HG02759 (cell line): ENCODE results near the gene CLASRP.
"Not testable (repeated sequence)": the region's sequence is repeated elsewhere in the genome, so short reads cannot be mapped to it uniquely, and the experiment has no call there.

Experiments
- ATAC-seq: cut with Tn5 transposase; IDR thresholded peaks from one replicate; pipeline ENCODE4 v1.9.1; 2021; ENCODE audit warnings: mild to moderate bottlenecking, moderate library complexity; ENCODE audit not compliant: unreplicated experiment

The CLASRP gene, protein sequence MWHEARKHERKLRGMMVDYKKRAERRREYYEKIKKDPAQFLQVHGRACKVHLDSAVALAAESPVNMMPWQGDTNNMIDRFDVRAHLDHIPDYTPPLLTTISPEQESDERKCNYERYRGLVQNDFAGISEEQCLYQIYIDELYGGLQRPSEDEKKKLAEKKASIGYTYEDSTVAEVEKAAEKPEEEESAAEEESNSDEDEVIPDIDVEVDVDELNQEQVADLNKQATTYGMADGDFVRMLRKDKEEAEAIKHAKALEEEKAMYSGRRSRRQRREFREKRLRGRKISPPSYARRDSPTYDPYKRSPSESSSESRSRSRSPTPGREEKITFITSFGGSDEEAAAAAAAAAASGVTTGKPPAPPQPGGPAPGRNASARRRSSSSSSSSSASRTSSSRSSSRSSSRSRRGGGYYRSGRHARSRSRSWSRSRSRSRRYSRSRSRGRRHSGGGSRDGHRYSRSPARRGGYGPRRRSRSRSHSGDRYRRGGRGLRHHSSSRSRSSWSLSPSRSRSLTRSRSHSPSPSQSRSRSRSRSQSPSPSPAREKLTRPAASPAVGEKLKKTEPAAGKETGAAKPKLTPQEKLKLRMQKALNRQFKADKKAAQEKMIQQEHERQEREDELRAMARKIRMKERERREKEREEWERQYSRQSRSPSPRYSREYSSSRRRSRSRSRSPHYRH

DNA sequence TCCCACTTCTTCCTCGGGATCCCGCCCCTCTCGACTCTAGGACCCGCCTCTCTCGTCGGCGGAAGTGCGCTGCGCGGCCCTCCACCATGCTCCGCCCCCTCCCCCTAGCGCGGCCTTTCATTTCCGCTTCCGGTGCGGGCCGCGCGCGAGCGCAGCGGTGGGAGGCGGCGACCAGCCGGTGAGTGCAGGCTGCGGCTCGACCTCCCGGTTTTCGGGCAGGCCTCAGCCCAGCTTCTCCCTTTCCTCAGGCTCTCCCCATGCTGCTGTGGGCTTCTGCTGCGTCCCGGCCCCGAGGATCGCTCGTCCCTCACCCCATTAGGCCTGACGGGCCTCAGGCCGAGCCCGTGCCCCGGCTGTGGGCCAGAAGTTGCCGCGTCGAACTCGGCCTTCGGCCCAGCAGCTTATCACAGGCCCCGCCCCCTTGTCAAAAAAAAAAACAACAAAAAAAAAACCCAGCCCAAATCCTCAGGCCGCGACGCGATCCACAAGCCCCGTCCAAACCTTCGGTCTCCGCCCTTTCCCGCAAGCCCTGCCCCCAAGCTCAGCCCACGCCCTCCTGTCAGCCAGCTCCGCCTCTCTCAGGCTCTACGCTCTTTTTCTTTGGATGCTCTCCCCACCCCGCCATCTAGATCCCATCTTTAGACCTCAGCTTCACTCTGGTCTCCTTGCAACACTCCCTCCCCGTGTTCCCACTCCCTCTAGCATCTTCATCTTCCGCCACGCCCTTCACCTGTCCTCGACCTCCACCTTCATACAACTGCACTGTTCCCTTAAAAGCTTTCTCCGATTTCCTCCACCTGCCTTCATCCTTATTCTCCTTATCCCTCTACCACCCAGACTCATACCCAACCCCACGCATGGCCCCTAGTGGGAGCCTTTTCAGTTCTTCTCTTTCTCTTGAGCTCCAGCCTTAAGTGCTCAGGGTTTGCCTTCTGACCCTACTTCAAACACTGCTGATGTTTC is at the start of gene CLASRP:
Gene CLASRP (plus strand): TSS at position 115 of the 963 bp plus-strand sequence. CDS start 1,168 bp downstream, outside the sequence.
- peak; percentile 95 for ATAC-seq

DNA sequence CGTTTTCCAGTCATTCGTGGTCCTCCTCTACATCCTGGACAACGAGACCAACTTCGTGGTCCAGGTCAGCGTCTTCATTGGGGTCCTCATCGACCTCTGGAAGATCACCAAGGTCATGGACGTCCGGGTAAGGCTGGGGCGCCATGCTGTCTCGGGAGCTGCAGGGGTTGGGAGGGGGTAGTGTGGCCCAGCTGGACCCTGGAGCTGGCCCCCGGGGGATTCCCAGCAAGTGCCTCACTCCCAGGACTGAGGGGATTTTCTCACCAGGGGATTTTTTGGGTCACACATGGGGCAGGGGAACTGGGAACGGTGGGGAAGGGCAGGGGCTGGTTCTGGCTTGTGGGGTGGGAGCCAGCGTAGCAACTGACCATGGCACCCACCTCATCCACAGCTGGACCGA is 48.4 kb upstream of the CLASRP start:
- ATAC-seq = no peak

DNA sequence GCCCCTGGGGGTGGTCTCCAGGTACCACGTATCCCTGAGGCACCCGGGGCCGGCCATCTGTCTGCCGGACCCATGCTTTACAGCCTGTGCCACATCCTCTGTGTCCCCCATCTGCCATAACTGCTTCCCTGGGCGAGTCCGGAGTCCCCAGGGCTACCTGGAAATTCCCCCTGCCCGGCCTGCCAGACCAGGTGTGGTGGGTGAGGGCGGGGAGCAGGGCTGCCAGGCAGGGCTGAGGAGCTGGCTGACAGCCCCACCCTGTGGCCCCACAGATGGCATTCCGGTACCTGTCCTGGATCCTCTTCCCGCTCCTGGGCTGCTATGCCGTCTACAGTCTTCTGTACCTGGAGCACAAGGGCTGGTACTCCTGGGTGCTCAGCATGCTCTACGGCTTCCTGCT is 47.9 kb upstream of the CLASRP start:
- ATAC-seq = no peak

DNA sequence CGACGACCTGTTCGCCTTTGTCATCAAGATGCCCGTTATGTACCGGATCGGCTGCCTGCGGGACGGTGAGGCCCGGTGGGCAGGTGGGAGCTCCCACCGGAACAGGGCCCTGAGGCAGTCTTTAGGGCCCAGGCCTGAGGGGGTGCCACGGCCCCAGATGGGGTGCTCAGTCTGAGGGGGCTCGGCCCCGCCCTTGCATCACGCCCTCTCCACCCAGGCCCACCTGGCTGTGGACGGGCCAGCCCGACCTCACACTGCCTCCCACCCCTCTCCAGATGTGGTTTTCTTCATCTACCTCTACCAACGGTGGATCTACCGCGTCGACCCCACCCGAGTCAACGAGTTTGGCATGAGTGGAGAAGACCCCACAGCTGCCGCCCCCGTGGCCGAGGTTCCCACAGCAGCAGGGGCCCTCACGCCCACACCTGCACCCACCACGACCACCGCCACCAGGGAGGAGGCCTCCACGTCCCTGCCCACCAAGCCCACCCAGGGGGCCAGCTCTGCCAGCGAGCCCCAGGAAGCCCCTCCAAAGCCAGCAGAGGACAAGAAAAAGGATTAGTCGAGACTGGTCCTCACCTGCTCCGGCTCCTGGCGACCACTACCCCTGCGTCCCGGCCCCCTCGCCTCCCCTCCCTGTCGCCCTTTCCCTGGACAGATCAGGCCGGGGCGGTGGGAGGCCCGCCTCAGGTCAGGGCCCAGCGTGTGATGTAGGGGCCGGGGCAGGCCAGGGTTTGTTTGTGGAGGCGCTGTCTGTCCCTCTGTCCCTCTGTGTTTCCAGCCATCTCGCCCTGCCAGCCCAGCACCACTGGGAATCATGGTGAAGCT is 46.3 kb upstream of the CLASRP start:
- ATAC-seq = no peak

DNA sequence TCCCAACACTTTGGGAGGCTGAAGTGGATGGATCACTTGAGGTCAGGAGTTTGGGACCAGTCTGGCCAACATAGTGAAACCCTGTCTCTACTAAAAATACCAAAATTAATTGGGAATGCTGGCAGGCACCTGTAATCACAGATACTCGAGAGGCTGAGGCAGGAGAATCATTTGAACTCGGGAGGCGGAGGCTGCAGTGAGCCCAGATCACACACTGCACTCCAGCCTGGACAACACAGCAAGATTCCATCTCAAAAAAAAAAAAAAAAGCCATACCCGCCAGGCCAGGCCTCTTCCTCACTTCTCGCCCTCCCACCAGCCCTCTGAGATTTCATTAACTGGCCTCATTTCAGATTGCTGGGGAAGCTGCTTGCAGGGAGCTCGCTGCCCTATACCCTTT is 45.3 kb upstream of the CLASRP start:
- ATAC-seq = no peak

DNA sequence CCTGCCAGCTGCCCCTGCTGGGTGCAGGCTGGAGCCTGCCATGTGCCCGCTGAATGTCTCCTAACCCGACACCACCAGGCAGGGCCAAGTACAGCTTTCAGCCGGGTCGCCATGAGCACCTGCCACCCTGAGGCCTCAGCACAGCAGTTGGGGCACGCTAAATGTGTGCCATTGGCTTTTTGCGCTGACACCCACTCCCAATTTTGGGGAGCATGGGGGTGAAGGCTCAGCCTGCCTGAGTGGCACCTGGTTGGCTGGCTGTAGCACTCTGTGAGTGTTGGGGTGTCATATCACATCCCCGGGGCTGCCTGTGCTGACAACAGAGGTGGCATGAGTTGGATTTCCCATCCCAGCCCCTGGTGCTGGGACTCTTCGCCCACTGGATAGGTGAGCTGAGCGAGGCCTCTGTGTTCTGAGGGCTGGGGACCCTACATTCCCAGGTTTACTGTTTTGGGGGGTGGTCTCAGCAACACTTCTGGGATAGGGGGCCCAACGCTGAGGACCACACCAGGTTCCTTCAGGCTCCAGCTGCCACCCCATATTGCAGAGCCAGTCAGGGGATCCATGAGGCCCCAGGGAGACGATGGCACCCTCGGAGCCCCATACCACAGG is 44.8 kb upstream of the CLASRP start:
- no peak for ATAC-seq

DNA sequence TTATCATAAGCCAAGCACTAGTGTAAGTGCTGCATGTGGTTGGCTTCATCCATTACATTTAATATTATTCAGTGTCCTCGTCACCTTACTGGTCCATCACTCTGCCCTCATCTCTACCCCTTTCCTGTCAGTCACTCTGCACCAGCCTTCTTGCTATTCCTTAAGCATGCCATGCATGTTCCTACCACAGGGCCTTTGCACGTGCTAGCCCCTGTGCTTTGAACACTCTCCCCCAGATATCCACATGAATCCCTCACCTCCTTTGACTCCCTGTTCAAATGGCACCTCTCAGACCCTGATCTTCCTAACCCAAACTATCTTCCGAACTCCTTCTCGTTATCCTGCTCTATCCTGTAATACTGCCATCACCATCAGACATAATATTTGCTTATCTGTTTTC is 40.8 kb upstream of the CLASRP start:
- ATAC-seq = no peak

DNA sequence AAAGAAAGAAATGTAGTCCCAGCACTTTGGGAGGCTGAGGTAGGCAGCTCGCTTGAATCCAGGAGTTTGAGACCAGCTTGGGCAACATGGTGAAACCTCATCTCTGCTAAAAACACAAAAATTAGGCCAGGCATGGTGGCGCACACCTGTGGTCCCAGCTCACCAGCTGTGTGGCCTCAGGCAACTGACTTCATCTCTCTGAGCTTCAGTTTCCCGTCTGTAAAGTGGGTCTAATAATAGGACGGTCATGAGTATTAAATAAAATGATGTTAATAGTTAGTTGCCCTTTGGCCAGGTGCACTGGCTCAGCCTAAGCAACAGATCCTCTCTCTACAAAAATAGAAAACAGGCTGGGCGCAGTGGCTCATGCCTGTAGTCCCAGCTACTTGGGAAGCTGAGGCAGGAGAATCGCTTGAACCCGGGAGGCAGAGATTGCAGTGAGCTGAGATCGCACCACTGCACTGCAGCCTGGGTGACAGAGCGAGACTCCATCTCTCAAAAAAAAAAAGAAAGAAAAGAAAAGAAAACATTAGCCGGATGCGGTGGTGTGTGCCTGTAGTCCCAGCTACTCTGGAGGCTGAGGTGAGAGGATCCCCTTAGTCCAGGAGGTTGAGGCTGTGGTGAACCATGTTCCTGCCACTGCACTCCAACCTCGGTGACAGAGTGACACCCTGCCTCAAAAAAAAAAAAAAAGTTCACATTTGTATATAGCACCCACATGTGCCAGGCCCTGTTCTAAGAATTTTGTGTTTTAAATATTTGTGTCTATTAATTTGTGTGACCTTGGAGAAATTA is 39.5 kb upstream of the CLASRP start:
- not testable (repeated sequence) for ATAC-seq

DNA sequence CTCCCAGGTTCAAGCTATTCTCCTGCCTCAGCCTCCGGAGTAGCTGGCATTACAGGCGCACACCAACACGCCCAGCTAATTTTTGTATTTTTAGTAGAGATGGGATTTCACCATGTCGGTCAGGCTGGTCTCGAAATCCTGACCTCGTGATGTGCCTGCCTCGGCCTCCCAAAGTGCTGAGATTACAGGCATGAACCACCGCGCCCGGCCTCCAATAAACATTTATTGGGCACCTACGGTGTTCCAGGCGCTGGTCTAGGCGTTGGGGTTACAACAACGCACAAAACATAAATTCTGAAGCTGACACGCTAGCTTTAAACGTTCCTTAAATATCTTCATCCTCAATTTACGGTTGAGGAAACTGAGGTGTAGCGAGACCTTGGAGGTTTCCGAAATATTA is 38.2 kb upstream of the CLASRP start:
- not testable (repeated sequence) for ATAC-seq

DNA sequence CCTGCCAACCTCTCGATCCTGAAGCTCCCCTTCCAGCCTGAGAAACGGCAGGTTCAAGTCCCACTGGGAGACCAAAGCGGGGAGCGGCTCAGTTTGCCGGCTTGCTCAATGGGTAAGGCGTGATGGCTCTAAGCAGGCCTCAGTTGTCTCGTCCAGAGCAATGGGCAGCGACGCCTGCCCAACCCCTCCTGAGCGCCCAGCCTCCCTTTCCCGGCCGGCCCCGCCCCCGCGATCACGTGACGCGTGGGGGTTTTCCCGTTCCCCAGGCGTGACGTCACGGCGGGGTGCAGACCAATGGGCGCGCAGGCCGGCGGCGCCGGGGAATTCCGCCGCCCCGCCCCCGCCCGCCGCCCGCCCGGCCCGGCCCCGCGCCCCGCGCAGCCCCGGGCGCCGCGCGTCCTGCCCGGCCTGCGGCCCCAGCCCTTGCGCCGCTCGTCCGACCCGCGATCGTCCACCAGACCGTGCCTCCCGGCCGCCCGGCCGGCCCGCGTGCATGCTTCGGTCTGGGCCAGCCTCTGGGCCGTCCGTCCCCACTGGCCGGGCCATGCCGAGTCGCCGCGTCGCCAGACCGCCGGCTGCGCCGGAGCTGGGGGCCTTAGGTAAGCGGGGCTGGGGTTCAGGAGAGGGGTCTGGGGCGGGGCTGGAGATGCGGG is 37.6 kb upstream of the CLASRP start, which contains the start of gene RELB:
Gene RELB (plus strand): TSS at position 378 of the 653 bp plus-strand sequence. CDS start 116 bp downstream, at position 494.
- peak; percentile 61 for ATAC-seq

DNA sequence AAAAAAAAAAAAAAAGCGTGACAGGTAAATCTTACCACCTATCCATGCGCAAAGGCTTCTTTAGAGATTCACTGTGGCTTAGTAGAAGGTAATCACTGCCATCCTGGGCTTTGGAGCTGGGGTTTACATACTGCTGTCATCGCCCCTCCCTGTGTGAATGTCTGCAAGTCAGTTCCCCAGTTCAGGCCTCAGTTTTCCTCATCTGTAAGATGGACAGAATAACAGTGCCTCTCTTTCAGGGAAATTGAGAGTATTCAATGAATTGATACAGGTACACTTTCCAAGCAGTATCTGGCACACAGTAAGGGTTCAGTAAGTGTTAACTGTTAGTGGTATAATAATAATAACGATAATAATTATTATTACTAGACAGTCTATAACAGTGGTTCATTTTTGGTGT is 35.4 kb upstream of the CLASRP start:
- no peak for ATAC-seq

DNA sequence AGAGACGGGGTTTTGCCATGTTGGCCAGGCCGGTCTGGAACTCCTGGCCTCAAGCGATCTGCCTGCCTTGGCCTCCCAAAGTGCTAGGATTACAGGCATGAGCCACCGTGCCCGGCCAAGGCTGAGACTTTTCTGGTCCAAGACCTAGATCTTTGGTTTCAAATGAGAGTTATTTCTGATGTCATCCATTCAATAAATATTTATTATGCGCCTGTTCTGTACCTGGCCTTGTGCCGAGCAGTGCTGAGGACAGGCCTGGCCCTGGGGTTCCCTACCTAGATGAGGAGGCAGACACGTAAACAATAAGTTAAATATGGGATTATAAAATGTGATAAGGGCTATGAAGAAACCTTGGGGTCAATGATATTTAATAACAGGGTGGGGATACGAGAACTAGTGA is 33.1 kb upstream of the CLASRP start:
- no peak for ATAC-seq

DNA sequence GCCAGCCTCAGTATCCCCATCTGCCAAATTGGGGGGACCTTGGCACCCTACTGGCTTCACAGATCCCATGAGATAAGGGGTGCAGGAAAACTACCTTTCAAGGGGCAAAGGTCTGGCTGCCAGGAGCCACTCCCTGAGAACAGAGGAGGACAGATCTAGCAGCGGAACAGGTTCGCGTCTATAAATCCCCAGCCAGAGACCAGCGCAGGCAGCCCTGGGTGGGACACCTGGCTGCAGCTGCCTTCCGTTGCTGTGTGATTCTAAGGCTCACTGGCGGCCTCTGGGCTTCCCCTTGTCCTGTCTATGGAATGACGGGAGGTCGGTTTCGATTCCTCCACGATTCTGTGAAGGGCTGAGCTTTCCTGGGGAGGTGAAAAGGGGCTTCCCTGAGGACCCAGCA is 30.3 kb upstream of the CLASRP start:
- ATAC-seq = no peak

DNA sequence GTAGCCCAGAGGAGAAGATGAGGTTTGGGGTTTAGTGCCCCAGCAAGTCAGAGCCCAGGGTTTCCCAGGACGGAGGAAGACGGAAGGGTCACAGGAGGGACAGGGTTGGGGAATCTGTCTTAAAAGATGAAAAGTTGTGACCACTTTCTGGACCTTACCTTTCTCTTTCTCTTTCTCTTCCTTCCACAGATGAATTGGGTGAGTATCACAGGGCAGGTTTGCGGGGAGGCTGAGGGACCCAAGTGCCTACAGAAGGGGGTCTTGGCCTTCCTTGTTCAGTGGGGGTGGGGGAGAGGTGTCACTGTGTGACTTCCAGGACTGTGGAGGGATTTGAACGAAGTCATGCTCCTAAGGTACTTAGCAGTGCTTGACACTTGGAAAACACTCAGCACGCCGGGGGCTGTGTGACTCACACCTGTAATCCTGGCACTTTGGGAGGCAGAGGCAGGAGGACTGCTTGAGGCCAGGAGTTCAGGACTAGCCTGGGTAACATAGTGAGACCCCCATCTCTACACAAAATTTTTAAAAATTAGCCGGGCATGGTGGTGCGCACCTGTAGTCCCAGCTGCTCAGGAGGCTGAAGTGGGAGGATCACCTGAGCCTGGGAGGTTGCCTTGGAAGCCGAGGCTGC is 29.1 kb upstream of the CLASRP start:
- ATAC-seq = no peak

DNA sequence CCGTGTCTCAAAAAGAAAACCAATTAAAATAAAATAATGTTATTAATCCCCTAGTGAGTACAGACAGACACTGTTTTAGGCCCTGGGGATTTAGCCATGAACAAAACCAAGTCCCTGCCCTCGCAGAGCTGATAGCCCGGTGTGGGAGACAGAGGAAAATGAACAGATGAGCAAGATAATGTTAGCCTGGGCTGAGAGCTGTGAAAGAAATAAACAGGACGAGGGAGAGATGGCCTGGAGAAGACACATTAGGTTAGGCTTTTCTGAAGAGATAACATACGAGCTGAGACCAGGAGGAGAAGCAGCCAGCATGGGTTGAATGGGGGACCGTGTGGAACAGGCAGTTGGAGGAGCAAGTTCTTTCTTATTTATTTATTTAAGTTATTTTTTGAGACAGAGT is 28.5 kb upstream of the CLASRP start:
- ATAC-seq = no peak

DNA sequence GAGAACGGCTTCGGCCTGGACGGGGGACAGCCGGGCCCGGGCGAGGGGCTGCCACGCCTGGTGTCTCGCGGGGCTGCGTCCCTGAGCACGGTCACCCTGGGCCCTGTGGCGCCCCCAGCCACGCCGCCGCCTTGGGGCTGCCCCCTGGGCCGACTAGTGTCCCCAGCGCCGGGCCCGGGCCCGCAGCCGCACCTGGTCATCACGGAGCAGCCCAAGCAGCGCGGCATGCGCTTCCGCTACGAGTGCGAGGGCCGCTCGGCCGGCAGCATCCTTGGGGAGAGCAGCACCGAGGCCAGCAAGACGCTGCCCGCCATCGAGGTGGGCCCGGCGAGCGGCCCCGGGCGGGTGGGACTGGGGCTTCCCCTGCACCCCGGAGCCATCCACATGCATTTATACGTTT is 26.9 kb upstream of the CLASRP start:
- no peak for ATAC-seq

DNA sequence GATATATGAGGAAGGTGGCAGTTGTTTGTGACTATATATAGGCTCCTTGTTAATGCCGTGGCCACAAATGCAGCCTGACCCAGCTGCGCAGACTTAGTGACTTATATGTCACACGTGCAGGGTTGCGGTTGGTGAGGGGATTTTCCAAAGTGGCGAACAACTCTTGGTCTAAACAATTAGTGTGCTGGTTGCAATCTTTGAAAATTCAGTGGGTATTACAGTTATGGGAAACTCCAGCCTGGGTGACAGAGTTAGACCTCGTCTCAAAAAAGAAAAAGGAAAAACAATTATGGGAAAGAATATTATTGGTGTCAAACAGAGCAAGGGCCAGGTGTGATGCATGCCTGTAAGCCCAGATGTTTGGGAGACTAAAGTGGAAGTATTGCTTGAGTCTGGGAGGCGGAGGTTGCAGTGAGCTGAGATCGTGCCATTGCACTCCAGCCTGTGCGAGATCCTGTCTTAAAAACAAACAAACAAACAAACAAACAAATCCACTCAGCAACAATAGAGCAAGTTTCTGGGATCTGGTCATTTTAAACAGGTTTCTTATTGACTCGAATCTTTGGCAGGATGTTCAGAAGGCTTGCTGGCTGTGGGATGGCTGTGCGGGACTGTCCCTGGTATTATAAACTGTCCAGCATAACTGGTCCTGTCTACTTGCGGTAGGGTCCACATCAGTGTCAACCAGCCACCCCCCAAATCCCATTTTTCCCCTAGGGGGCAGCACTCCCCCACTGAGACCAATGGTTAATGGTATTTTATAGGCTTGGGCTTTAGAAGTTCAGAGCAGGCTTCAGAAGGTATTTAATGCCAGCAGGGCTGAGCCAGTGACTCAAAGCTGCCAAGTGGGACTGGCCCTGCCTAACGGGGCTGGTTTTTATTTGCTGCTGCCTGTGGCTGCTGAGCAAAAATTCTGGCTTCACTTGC is 22.2 kb upstream of the CLASRP start:
- ATAC-seq = peak; percentile 91
